IMR-90 (cell line): ENCODE measurements around the gene CNOT3.

Source experiments
- ELK1 ChIP-seq: fragments of 150-350 bp; IDR thresholded peaks from 2 replicates; pipeline ENCODE4 v1.6.1; 2016; ENCODE audit warnings: low read depth, mild to moderate bottlenecking, low read length, moderate library complexity, borderline replicate concordance
- POLR2A ChIP-seq: IDR thresholded peaks from 2 replicates; pipeline ENCODE4 v1.6.1; 2012; ENCODE audit warnings: mild to moderate bottlenecking, low read depth, low read length

GRCh38 chr19:54153731-54154326 lies 16.3 kb downstream of the CNOT3 start:
- TF ChIP-seq POLR2A (no peak; the same call in 1 of the 2 replicates), ELK1 (no peak)
